HG02970 (cell line): ENCODE results near the gene BMPR1B.

Experiments used
- ATAC-seq: cut with Tn5 transposase; IDR thresholded peaks from one replicate; pipeline ENCODE4 v1.9.1; 2021; ENCODE audit warnings: mild to moderate bottlenecking, moderate library complexity, moderate number of reproducible peaks; ENCODE audit not compliant: unreplicated experiment, low FRiP score

Gene BMPR1B

DNA sequence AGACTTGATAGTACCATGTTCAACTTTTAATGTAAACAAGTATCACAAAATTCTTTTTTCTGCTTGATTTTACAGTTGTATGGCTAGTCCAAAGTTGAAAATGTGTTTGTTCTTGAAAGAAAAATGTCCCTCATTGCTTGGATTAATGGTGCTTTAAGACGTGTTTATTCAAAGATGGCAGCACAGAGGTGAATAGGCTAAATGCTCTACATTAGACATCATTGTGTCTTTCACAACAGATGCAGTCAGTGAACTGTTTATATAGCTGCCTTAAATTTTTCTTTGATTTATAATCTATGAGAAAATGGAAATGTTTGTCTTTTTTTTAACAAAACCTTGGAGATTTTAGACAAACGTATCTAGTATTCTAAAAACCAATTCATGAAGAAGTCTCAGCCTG, 137.3 kb downstream of the BMPR1B start:
- no peak for ATAC-seq

DNA sequence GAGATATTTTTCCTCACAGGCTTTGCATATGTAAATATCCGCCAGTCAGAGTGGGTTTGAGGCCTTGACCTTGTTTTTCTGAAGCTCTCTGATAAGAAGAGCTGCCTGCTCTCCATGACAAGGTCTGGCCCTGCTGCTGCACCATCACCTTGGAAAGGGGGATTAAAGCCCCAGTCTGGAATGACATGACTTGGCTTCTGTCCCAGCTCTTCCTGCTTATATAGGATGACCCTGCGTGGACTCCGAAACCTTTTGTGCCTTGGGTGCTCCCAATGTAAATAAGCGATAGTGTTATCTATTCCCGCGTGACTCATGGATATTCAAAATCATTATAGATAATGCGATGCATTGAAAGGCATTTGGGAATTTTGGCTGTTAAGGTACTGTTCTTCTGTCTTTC, 139.3 kb downstream of the BMPR1B start:
- ATAC-seq, result no peak

DNA sequence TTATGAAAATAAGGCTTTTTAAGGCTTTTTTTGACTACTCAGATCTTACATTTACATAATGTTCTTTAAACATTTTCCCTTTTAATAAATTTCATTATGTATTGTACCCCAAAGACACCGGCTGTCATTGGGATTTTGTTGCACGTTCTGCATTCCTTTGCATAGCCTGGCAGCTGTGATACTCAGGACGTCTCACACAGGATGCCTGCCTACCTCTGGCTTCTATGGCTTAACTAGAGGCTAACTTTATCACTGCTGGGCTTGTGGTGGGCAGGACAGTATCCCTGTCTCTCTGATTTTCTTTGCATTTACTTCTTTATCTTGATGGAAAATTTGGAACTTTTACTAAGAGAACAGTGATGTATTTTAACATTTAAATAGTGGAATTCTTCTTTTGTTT, 147.8 kb downstream of the BMPR1B start:
- no peak for ATAC-seq

DNA sequence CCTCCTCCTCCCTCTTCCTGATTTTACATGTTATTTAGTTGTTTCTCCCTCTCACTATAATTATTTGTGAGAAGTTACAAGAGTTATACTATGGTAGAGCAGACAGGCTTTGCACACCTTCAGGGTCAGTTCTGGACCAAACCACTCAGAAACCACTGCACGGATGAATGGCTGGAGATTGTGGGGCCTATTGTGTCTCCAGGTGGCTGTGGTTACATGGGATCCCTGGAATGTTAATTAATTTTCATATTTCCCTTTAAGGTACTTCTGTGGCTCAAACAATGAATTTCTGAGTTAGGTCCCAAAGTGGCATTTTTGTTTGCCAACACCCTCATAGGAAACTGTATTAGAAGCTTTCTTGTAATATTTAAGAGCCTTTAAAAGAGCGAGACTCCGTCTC, 151.9 kb downstream of the BMPR1B start:
- ATAC-seq, result no peak

DNA sequence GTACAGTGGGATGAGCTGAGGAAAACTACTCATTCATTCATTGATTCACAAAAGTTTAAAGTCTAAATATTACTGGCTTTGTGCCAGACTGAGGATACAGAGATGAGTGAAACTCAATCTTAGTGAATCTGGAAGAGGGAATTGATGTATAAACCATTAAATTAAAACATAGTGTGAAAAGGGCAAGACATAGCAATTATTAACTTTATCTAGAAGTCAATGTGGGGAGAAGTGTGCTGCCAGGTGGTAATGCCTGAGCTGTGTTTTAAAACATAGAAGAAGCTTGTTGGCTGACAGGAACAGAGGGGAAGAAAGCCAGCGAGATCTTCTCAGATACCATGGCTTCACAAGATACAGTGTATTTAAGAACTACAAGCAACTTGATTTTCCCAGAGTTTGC, 153.4 kb downstream of the BMPR1B start:
- ATAC-seq, result no peak

DNA sequence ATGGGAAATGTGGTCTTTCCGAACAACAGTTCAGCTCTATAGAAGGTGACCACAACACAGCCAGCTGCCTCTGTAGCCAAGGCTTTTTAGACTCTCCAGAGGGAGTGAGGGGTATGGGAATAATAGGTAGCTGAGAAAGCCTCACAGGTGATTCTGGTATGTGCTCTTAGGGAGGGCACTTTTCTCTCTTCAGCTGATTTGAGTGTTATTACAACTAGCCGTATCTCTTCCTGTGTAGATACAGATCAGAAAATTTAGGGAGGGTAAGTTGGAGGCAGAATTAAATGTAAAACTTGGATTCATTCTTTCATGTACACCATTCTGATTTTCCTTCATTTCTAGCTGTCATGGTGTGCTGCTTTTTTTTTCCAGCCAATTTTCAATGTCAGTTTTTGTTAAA, 154.9 kb downstream of the BMPR1B start:
- no peak for ATAC-seq

DNA sequence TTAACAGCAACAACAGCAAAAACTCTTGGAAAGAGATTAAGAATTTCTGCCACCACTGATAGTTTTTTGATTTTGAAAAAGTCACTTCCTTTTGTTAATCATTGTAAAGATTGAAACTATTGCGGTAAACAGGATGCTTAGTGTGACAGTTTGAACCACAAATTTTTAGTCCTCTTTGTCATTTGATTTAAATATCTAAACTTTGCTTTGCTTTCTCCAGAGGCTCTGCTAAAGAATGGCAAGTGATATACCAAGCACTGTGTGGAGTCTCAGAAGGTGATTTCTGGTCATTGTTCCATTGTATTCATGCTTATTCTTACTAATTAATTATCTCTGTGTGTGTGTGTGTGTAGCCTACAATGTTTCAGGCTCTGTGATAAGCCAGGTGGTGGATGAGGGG, 155.6 kb downstream of the BMPR1B start:
- no peak for ATAC-seq

DNA sequence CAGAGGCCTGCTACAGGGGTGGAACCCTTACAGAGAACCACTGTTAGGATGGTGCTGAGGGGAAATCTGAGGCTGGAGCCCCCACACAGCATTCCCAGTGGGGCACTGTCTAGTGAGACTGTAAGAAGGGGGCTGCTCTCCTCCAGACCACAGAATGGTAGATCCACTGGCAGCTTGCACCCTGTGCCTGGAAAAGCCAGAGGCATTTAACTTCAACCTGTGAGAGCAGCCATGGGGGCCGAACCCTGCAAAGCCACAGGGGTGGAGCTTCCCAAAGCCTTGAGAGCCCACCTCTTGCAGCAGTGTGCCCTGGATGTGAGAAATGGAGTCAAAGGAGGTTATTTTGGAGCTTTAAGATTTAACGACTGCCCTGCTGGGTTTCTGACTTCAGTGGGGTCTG, 159.4 kb downstream of the BMPR1B start:
- no peak for ATAC-seq

DNA sequence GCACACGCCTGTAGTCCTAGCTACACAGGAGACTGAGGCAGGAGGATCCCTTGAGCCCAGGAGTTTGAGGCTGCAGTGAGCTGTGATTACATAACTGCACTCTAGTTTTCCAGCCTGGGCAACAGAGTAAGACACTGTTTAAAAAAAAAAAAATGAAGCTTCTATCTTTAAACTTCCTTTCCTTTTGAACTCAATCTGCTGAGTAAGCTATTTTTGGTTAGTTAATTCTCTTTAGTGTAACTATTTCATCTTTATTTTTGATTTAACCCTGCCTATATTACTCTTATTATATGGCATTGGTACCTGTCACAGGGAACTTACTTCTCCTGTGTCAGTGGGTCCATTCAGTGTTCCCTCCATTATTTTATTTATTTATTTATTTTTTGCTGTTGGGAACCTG, 160.8 kb downstream of the BMPR1B start:
- no peak for ATAC-seq

DNA sequence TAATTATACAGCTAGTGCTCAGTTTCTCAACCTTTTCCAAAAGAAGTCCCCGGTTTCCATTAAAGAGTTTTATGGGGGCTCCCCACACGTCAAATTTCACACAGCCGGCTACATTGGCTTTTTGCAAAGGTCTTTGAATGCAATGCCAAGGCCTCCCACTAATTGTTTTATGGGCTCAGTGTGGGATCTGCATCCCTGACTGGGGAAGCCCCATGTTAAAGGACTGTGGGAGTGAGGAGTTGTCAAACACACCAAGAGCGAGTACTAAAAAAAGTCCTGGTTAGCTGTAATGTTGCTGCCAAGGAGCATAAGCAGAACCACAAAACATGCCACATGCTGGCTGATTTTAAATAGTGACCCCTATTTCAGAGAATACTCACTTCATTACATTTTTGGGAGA, 162.6 kb downstream of the BMPR1B start:
- no peak for ATAC-seq

DNA sequence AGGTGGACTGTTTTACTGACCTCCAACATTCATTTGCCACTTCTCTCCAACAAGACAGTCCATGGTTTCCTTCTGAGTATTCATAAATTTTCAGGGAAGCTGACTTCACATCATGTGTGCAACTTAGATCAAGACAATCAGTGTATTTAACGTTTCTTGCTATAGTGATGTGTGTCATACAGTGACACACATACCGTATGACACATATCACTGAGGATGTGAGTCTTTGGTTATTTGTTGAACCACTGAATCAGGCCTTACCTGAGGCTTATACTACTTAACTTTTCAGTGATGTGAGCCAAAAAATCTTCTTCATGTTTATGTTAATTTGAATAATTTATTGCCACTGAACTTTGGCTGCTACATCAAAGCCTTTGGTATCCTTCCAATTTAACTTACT, 166.8 kb downstream of the BMPR1B start:
- ATAC-seq, result no peak

DNA sequence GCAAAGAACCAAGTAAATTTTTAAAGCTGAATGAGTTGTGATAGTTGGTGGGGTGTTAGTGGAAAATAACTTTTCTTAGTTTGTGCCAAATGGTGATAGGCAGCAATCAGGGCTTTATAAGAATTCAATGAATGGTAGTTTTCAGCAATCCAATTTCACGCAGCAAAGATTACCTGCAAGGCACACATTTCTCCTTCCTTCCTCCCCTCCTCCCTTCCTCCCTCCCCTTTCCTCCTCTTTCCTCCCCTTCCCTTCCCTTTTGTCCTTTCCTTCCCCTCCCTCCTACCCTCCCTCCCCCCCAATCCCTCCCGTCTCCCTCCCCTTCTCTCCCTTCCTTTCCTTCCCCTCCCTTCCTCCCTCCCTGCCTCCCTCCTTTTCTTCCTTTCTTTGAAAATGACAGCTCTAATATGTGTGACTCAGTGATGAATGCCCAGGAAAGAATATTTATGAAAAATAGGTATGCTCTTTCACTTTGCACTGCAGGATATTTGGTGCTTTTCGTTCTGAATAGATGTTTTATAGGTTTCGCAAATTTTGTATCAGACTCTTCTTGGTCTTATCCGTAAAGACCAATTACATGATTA, 168.1 kb downstream of the BMPR1B start:
- no peak for ATAC-seq

DNA sequence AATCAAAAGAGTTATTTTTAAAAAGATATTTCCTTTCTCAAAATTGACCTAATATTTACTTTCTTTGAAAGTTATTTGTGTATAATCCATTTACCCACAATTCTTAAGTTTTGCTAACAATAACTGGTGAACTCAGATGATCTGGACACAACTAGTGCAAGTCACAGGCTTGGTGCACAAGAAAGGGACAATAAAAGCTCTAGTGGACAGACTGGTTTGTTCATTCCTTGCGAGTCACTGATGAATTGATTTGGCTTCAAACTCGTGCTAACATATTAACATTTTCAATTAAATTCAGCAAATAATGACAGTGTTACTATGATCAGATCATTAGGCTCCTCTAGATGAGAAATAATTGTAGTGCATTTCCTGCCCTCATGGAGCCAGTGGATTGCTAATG, 169.2 kb downstream of the BMPR1B start:
- no peak for ATAC-seq

DNA sequence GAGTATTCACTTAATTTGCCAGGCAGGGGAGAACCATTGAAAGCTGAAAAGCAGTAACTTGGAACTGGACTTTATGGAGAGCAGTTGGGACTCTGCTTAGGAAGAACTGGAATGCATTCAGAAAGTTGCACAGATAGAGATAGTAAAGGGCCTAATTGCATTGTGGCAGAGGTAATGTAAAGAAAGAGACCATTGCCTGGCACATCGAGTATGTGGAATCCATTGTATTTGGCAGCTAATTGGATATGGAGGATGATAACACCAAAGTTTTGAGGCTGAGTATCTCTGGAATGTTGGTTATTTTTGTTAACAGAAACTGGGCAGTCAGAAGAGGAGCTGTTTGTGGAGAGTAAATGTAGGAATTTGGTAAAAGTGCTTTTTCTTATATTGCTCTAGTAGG, 169.9 kb downstream of the BMPR1B start:
- no peak for ATAC-seq

DNA sequence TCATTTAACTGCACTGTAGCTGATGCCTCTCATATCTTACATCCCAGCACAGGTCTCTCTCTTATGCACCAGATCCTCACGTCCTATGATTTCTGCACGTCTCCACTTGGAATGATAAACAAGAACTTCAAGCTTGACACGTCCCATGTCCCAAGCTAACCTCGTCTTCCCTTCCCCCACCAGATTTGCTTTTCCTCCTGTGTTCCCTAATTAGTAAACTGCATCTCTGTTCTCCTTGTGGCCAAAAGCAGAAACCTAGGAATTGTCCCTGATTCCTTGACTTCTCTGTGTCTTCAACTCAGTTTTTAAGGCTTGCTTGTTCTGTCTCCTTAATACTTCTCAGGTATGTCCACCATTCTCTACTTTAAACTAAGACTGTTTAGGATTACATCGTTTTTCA, 171.9 kb downstream of the BMPR1B start:
- no peak for ATAC-seq

DNA sequence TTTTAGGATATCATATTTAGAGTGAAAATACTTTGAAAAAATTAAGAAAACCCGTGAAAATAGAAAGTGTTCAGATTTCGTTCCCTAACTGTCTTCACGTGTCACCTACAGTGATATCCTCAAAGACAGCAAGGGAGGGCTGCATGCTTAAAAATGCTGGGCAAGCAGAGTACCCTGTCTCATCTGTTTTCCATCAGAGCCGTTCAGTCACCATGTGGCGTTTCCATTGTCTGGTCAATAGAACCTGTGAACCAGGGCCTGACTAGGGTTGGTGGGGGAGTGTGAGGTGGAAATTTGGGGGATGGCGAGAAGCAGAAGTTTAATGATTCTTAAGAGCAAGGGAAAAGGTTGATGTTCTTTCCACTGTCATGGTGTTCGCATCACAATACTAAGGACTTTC, 173.9 kb downstream of the BMPR1B start:
- no peak for ATAC-seq

DNA sequence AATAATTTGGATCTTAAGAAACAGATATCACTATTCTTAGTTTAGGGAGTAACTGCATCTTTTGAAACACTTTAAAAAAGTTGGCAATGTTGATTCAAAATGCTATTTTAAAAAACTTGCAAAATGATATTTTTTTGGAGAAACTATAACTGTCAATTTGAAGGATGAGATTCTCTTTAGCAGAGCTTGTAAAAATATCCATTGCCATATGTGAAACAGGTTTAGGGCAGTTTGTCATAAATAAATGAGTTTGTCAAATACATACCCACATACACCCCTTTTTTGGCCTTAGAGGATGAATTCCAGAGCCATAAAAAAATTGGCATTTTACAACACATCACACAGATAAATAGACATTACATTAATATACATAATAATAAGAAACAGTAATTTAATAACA, 174.6 kb downstream of the BMPR1B start:
- no peak for ATAC-seq

DNA sequence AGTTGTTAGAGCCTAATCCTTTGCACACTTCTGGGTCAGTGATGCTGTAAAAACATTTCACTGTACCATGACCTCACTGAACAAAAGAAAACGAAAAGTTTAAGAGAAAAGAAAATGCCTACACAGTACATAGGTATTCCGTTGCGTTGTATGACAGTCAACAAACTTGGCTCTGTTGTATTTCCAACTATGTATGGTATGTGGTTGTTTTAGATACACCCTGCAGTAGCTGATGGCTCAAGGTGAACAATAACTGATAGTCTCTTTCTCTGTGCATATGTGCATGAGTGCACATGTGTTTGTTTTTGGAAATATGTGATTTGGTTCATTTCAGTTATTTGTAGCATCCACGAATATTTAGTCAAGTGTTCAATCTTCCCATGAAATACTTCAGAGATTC, 176.0 kb downstream of the BMPR1B start:
- no peak for ATAC-seq

DNA sequence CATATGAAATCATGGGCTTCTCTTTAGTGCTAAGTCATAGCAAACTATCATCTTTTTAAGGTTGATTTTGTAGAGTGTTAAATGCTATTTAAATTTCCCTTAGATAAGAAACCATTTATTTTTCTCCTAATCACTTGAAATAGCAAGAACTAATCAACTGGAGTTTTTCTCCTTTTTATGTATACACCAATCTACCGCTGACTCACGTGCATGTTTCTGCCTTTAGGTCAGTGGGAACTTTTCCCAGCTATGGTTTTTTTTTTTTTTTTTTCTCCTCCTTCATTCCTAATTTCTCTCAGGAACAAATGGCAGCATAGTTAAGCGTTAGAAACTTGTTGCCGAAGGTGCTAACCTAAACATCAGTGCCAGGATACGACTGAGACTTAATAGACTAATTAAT, 176.4 kb downstream of the BMPR1B start:
- no peak for ATAC-seq

DNA sequence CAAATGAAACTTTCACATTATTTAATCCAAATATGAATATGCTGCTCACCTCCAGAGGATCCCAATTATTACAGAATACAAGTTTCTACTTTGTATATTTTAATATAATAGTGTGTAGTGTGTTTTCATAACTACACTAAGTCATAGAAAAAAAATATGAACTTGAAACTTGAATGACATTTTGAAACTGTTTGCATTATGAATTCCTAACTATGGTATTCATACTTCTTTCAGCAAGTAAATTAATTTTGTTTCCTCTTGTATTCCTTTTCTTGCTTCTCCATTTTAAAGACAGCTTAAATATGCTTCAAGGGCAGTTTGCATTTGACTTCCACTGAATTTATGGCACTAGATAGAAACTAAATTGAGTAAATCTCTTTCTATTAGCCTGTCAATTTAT, 177.1 kb downstream of the BMPR1B start:
- ATAC-seq, result no peak

DNA sequence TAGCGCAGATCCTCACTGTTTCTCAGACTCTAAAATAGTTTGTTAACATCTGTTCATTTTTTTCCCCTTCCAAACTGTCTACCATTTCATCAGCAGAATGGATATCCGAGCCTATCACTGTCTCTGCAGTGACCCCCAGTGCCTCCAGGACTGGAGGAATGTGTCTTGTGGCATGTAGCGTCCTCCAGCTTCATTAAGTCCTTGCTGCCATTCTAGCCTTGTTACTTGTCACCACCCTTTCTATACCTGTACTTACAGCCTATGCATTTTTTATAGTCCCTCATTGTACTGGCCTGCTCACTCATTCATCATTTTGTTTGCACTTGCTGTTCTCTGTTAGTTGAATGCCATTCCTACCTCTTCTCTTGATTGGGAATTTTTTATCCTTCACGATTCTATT, 179.1 kb downstream of the BMPR1B start:
- no peak for ATAC-seq

DNA sequence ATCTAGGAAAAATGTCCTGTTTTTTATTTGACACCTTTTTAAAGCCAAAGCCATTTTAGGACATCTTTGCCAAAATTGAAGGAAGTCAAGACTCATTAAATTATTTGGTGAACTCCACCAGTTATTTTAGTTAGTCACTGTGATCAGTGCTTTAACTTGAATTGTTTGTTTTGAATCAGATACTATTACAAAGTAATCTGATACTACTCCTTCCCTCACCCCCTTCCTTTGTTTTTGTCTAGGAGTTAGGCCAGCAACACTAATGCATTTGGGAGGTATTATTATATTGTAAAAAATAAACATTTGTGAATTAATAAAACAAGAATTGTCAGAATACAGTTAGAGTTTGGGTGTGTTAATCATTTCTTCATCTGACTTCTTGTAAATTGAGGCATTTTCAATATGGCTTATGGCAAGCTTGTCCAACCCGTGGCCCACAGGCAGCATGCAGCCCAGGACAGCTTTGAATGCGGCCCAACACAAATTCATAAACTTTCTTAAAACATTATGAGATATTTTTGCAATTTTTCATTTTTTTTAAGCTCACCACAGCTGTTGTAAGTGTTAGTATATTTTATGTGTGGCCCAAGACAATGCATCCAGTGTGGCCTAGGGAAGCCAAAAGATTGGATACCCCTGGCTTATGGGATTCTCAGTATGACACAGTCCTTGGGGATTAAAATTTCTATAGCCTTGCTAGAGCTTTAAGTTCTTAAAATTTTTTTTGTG, 182.2 kb downstream of the BMPR1B start:
- ATAC-seq, result no peak

DNA sequence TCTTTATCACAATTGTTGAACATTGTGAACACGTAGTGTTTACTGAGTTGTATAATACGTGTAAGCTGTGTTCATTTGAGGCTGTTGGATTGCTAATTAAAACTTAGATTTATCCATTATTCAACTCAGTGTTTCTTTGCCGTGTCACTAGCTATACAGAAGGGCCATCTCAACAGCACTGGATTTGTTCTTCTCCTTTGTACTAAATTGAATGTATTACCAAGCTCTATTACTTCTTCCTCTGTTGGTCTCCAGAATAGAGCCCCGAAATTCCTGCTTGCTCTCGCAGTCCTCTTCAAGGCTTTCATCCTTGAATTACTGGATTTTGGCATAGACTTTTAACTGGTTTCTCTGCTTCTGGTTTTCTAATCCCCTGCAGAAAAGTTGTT, 182.8 kb downstream of the BMPR1B start:
- ATAC-seq, result no peak
